ENCODE measurements around the gene PAX3.

Gene PAX3

DNA sequence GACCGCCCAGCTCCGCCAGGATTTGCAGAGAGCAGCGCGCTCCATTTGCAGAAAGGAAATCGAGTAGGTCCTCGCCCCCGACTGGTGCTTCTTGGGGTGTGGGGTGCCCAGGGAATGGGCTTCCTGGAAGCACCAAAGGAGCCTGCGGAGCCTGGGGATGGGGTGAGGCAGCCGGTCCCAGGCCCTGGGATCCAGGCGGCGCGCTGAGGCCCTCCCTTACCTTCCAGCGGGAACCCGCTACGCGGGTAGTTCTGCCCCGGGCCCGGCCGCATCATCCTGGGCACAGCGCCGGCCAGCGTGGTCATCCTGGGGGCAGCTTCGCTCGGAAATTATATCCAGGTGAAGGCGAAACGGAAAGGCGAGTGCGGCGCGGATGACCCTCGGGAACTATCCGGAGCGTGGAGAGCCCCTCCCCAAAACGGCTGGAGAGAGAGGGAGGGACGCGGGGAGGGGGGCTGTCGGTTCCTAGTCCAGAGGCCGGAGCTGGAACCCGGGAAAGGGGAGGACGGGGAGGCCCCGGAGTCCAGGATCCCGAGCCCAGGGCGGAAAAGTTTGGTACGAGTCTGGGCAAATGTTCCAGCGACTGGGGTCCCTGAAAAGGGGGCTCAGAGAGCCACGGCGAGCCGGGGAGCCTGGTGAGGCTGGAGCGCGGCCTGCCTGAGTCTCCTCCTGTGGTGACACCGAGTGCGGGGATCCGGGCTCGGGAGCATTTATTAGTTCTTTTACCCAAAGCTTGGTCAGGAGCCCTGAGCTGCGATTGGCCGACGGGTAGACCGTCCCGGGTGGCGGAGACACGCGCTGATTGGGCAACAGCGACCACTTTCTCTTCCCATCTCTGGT is at the start of gene PAX3:
TSS of gene PAX3 (minus strand) at position 688 of the 840 bp plus-strand sequence. CDS start at position 305, 383 bp downstream.
- H3K9ac ChIP-seq (ENCODE audit: low read depth in 1 of 2, low read length in 2 of 2): no peak within 1 kb of the TSS
- H3K4me3 ChIP-seq (ENCODE audit: low read depth in 1 of 2, low read length in 2 of 2): peak within 1 kb of the TSS in 1 of 2 donors; percentile 16
- H3K4me1 ChIP-seq (ENCODE audit: control insufficient read depth in 1 of 2, insufficient read depth in 2 of 2, low read length in 2 of 2): peaks cover 13 to 19% of the 10 kb centered on the region in 2 donors
- H3K27me3 ChIP-seq (ENCODE audit: control insufficient read depth in 1 of 2, insufficient read depth in 2 of 2, low read length in 2 of 2): peaks cover 95 to 99% of the 10 kb centered on the region in 2 donors
- H3K9me3 ChIP-seq (ENCODE audit: control insufficient read depth in 1 of 2, low read length in 2 of 2): no peaks in the 10 kb centered on the region
- H3K36me3 ChIP-seq (ENCODE audit: control insufficient read depth in 1 of 2, insufficient read depth in 2 of 2, low read length in 2 of 2): no peaks in the 10 kb centered on the region
- H3K27ac ChIP-seq (ENCODE audit: low read depth, low read length): no peak within 1 kb of the TSS

DNA sequence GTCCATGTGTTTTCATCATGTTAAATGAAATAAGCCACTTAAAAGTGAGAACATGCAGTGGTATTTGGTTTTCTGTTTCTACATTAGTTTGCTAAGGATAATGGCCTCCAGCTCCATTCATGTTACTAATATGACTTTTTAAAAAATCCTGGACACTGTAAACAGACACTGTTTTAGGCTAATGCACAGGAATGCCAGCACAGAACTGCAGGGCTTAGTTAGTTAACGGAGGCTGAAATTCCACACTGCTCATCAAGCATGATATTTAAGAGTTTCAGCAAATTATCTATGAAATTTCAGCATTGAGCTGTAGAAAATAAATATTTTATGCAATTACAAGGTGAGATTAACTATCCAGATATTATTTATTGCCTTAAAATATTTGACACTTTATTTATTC is 42.5 kb upstream of the PAX3 start:
- Histone ChIP-seq H3K36me3 (ENCODE audit: control insufficient read depth in 1 of 2, insufficient read depth in 2 of 2, low read length in 2 of 2) (no peaks in the 10 kb centered on the region), H3K4me1 (ENCODE audit: control insufficient read depth in 1 of 2, insufficient read depth in 2 of 2, low read length in 2 of 2) (peaks cover 0 to 15% of the 10 kb centered on the region in 2 donors), H3K9me3 (ENCODE audit: control insufficient read depth in 1 of 2, low read length in 2 of 2) (no peaks in the 10 kb centered on the region), H3K27ac (ENCODE audit: low read depth, low read length) (no peak overlapping the region), H3K27me3 (ENCODE audit: control insufficient read depth in 1 of 2, insufficient read depth in 2 of 2, low read length in 2 of 2) (no peaks in the 10 kb centered on the region), H3K9ac (ENCODE audit: low read depth in 1 of 2, low read length in 2 of 2) (no peak overlapping the region), H3K4me3 (ENCODE audit: low read depth in 1 of 2, low read length in 2 of 2) (no peak overlapping the region)

- Histone ChIP-seq H3K27ac (ENCODE audit: low read depth, low read length) (no peak overlapping the region), H3K4me1 (ENCODE audit: control insufficient read depth in 1 of 2, insufficient read depth in 2 of 2, low read length in 2 of 2) (peaks cover 0 to 15% of the 10 kb centered on the region in 2 donors), H3K9me3 (ENCODE audit: control insufficient read depth in 1 of 2, low read length in 2 of 2) (no peaks in the 10 kb centered on the region), H3K36me3 (ENCODE audit: control insufficient read depth in 1 of 2, insufficient read depth in 2 of 2, low read length in 2 of 2) (no peaks in the 10 kb centered on the region), H3K9ac (ENCODE audit: low read depth in 1 of 2, low read length in 2 of 2) (no peak overlapping the region), H3K27me3 (ENCODE audit: control insufficient read depth in 1 of 2, insufficient read depth in 2 of 2, low read length in 2 of 2) (no peaks in the 10 kb centered on the region), H3K4me3 (ENCODE audit: low read depth in 1 of 2, low read length in 2 of 2) (no peak overlapping the region)
These were observed 39.6 kb upstream of the PAX3 start for GRCh38 chr2:222338374-222338773.

DNA sequence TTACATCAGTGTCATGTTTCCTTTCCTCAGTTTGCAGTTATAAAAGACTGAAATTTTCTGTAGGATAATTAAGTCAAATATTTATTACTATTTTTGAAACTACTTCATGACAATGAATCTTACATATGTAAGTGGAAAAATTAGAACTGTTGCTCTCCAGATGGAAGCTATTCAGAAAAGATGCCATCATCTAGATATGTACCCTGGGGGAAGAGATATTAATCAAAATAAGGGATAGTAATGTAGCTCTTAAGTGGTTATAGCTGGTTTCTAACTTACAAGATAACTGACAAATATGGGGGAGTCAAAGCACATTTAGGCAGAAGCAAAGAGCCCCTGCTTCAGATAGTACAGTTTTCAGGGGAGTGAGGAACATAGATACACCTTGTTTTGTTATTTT is 38.1 kb upstream of the PAX3 start:
- H3K4me3 ChIP-seq (ENCODE audit: low read depth in 1 of 2, low read length in 2 of 2): no peak overlapping the region
- H3K9me3 ChIP-seq (ENCODE audit: control insufficient read depth in 1 of 2, low read length in 2 of 2): no peaks in the 10 kb centered on the region
- peaks cover 0 to 15% of the 10 kb centered on the region in 2 donors for H3K4me1 ChIP-seq (ENCODE audit: control insufficient read depth in 1 of 2, insufficient read depth in 2 of 2, low read length in 2 of 2)
- H3K36me3 ChIP-seq (ENCODE audit: control insufficient read depth in 1 of 2, insufficient read depth in 2 of 2, low read length in 2 of 2): no peaks in the 10 kb centered on the region
- no peak overlapping the region for H3K9ac ChIP-seq (ENCODE audit: low read depth in 1 of 2, low read length in 2 of 2)
- no peaks in the 10 kb centered on the region for H3K27me3 ChIP-seq (ENCODE audit: control insufficient read depth in 1 of 2, insufficient read depth in 2 of 2, low read length in 2 of 2)
- no peak overlapping the region for H3K27ac ChIP-seq (ENCODE audit: low read depth, low read length)

DNA sequence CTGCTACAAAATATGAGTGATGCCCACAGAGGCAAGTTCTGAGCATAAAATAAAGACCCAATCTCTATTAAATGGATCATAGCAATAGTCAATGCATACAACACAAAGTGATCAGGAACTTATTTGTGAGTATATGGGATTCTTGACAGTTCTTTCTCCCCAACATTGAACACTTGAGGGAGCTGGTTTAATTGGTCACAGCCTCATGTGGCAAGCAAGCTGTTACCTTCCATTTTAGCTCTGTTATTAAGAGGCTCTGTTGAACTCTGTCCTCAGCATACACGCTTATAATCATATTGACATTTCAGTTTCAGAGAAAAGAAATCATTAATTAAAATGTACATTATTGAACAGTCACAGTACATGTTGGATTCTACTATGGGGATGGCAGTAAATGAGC is 37.6 kb upstream of the PAX3 start:
- H3K4me1 ChIP-seq (ENCODE audit: control insufficient read depth in 1 of 2, insufficient read depth in 2 of 2, low read length in 2 of 2): peaks cover 0 to 15% of the 10 kb centered on the region in 2 donors
- H3K36me3 ChIP-seq (ENCODE audit: control insufficient read depth in 1 of 2, insufficient read depth in 2 of 2, low read length in 2 of 2): no peaks in the 10 kb centered on the region
- no peaks in the 10 kb centered on the region for H3K9me3 ChIP-seq (ENCODE audit: control insufficient read depth in 1 of 2, low read length in 2 of 2)
- H3K4me3 ChIP-seq (ENCODE audit: low read depth in 1 of 2, low read length in 2 of 2): no peak overlapping the region
- H3K27me3 ChIP-seq (ENCODE audit: control insufficient read depth in 1 of 2, insufficient read depth in 2 of 2, low read length in 2 of 2): no peaks in the 10 kb centered on the region
- H3K27ac ChIP-seq (ENCODE audit: low read depth, low read length): no peak overlapping the region
- H3K9ac ChIP-seq (ENCODE audit: low read depth in 1 of 2, low read length in 2 of 2): no peak overlapping the region

DNA sequence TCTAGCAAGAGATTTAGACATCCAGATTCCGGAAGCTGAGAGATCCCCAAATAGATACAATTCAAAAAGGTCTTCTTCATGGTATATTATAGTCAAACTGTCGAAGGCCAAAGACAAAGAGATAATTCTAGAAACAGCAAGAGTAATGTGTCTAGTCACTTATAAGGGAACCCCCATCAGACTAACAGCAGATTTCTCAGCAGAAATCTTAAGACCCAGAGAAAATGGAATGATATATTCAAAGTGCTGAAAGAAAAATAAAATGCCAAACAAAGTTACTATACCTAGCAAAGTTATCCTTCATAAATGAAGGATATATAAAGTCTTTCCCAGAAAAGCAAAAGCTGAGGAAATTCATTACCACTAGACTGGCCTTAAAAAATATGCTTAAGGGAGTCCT is 36.1 kb upstream of the PAX3 start:
- H3K36me3 ChIP-seq (ENCODE audit: control insufficient read depth in 1 of 2, insufficient read depth in 2 of 2, low read length in 2 of 2): no peaks in the 10 kb centered on the region
- no peaks in the 10 kb centered on the region for H3K27me3 ChIP-seq (ENCODE audit: control insufficient read depth in 1 of 2, insufficient read depth in 2 of 2, low read length in 2 of 2)
- H3K9me3 ChIP-seq (ENCODE audit: control insufficient read depth in 1 of 2, low read length in 2 of 2): peaks cover 0 to 2% of the 10 kb centered on the region in 2 donors
- no peak overlapping the region for H3K4me3 ChIP-seq (ENCODE audit: low read depth in 1 of 2, low read length in 2 of 2)
- H3K9ac ChIP-seq (ENCODE audit: low read depth in 1 of 2, low read length in 2 of 2): no peak overlapping the region
- peaks cover 0 to 15% of the 10 kb centered on the region in 2 donors for H3K4me1 ChIP-seq (ENCODE audit: control insufficient read depth in 1 of 2, insufficient read depth in 2 of 2, low read length in 2 of 2)
- no peak overlapping the region for H3K27ac ChIP-seq (ENCODE audit: low read depth, low read length)

- H3K27ac ChIP-seq (ENCODE audit: low read depth, low read length): no peak overlapping the region
- peaks cover 0 to 15% of the 10 kb centered on the region in 2 donors for H3K4me1 ChIP-seq (ENCODE audit: control insufficient read depth in 1 of 2, insufficient read depth in 2 of 2, low read length in 2 of 2)
- no peaks in the 10 kb centered on the region for H3K36me3 ChIP-seq (ENCODE audit: control insufficient read depth in 1 of 2, insufficient read depth in 2 of 2, low read length in 2 of 2)
- H3K27me3 ChIP-seq (ENCODE audit: control insufficient read depth in 1 of 2, insufficient read depth in 2 of 2, low read length in 2 of 2): no peaks in the 10 kb centered on the region
- H3K9ac ChIP-seq (ENCODE audit: low read depth in 1 of 2, low read length in 2 of 2): no peak overlapping the region
- peaks cover 0 to 5% of the 10 kb centered on the region in 2 donors for H3K9me3 ChIP-seq (ENCODE audit: control insufficient read depth in 1 of 2, low read length in 2 of 2)
- no peak overlapping the region for H3K4me3 ChIP-seq (ENCODE audit: low read depth in 1 of 2, low read length in 2 of 2)
These were observed 34.6 kb upstream of the PAX3 start for GRCh38 chr2:222333397-222333796.

DNA sequence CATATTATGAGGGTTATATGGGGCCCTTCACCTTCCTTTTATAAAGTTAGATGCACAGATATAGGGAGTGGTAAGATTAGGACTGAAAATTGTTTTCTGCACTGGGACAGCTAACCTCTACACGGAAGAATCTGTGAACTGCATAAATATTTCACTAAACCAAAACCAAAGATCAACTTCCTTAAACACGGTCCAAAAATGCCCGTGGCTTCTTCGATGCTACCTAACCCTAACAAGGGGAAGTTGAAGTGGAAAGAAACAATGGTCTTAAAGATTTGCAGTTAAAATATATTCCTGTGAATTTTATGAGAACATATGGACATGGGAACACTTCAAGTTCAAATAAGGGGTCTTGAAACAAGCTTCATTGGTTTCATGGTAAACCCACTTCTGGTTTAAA is 33.3 kb upstream of the PAX3 start:
- Histone ChIP-seq H3K36me3 (ENCODE audit: control insufficient read depth in 1 of 2, insufficient read depth in 2 of 2, low read length in 2 of 2) (no peaks in the 10 kb centered on the region), H3K27ac (ENCODE audit: low read depth, low read length) (no peak overlapping the region), H3K4me3 (ENCODE audit: low read depth in 1 of 2, low read length in 2 of 2) (no peak overlapping the region), H3K9ac (ENCODE audit: low read depth in 1 of 2, low read length in 2 of 2) (no peak overlapping the region), H3K4me1 (ENCODE audit: control insufficient read depth in 1 of 2, insufficient read depth in 2 of 2, low read length in 2 of 2) (peaks cover 0 to 5% of the 10 kb centered on the region in 2 donors), H3K27me3 (ENCODE audit: control insufficient read depth in 1 of 2, insufficient read depth in 2 of 2, low read length in 2 of 2) (no peaks in the 10 kb centered on the region), H3K9me3 (ENCODE audit: control insufficient read depth in 1 of 2, low read length in 2 of 2) (peaks cover 0 to 5% of the 10 kb centered on the region in 2 donors)

DNA sequence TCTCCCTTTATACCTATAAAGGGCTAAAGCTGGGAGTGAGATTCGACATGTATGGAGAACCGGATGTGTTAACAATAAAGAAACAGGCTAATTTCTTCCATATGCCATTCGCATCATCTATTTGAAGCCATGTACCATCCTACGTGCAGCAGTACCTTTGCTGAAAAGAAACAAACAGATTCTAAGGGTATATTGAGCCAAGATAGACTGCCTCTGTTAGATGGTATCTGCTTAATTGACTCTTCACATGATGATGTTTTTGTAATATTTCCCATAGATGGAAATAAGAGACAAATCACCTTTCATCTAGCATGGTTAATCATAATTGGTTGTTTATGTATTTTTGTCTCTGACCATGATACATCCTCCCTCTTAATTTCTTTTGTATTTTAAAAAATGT is 32.1 kb upstream of the PAX3 start:
- H3K27ac ChIP-seq (ENCODE audit: low read depth, low read length): no peak overlapping the region
- no peaks in the 10 kb centered on the region for H3K27me3 ChIP-seq (ENCODE audit: control insufficient read depth in 1 of 2, insufficient read depth in 2 of 2, low read length in 2 of 2)
- H3K4me1 ChIP-seq (ENCODE audit: control insufficient read depth in 1 of 2, insufficient read depth in 2 of 2, low read length in 2 of 2): no peaks in the 10 kb centered on the region
- peaks cover 0 to 5% of the 10 kb centered on the region in 2 donors for H3K9me3 ChIP-seq (ENCODE audit: control insufficient read depth in 1 of 2, low read length in 2 of 2)
- no peak overlapping the region for H3K9ac ChIP-seq (ENCODE audit: low read depth in 1 of 2, low read length in 2 of 2)
- H3K36me3 ChIP-seq (ENCODE audit: control insufficient read depth in 1 of 2, insufficient read depth in 2 of 2, low read length in 2 of 2): no peaks in the 10 kb centered on the region
- H3K4me3 ChIP-seq (ENCODE audit: low read depth in 1 of 2, low read length in 2 of 2): no peak overlapping the region

GRCh38 chr2:222322236-222322635 is 23.4 kb upstream of the PAX3 start:
- Histone ChIP-seq H3K4me3 (ENCODE audit: low read depth in 1 of 2, low read length in 2 of 2) (no peak overlapping the region), H3K9ac (ENCODE audit: low read depth in 1 of 2, low read length in 2 of 2) (no peak overlapping the region), H3K27me3 (ENCODE audit: control insufficient read depth in 1 of 2, insufficient read depth in 2 of 2, low read length in 2 of 2) (peaks cover 13 to 24% of the 10 kb centered on the region in 2 donors), H3K4me1 (ENCODE audit: control insufficient read depth in 1 of 2, insufficient read depth in 2 of 2, low read length in 2 of 2) (peaks cover 3 to 15% of the 10 kb centered on the region in 2 donors), H3K36me3 (ENCODE audit: control insufficient read depth in 1 of 2, insufficient read depth in 2 of 2, low read length in 2 of 2) (no peaks in the 10 kb centered on the region), H3K27ac (ENCODE audit: low read depth, low read length) (no peak overlapping the region), H3K9me3 (ENCODE audit: control insufficient read depth in 1 of 2, low read length in 2 of 2) (no peaks in the 10 kb centered on the region)

Measured in duodenal mucosa (tissue), 2 donors.